DOHH2 (cell line): ENCODE measurements around the gene NT5C1B.

ENCODE experiments used
- CTCF ChIP-seq: fragments of 200-600 bp; sonication (generic); IDR thresholded peaks from one replicate; pipeline ENCODE4 v1.5.1; 2014; ENCODE audit warnings: antibody characterized with exemption, mild to moderate bottlenecking, low read depth, low read length; ENCODE audit not compliant: poor library complexity, severe bottlenecking
- EZH2phosphoT487 ChIP-seq: fragments of 200-600 bp; sonication (generic); IDR thresholded peaks from 2 replicates; pipeline ENCODE4 v1.6.1; 2017; ENCODE audit warnings: borderline replicate concordance, mild to moderate bottlenecking, antibody characterized with exemption, low read length, moderate library complexity, mixed read lengths

GRCh38 chr2:18611604-18612003 is 22.2 kb upstream of the NT5C1B start:
- TF ChIP-seq EZH2phosphoT487 (no peak), CTCF (no peak)
